Measurements from ENCODE around the gene FHOD1.

FHOD1 gene

GRCh38 chr16:67188798-67189197, 58.5 kb downstream of the FHOD1 start:
- no peak for DNase-seq

- DNase-seq, result no peak
Observed at GRCh38 chr16:67188323-67188722, 59.0 kb downstream of the FHOD1 start.

- no peak for DNase-seq
Observed at GRCh38 chr16:67187175-67187890, 59.9 kb downstream of the FHOD1 start.

DNA sequence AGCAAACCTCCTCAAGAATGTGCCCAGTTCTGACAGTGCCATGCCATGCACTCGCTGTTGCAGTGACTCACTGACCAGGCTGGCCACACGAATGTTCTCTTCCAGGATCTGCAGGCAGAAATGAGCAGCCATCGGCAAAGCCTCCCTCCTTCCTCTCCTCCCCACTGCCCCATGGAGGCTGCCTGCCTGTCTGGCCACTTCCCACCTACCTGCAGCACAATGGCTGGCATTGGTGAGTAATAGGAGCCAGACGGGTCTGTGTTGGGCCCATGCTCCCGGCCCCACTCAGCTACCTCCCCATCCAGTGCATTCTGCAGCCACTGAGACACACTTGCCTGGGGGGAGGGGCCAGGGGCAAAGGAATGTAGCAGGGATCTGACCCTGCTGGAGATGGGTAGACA, 60.7 kb downstream of the FHOD1 start:
- DNase-seq, result no peak

GRCh38 chr16:67185651-67186134, 61.6 kb downstream of the FHOD1 start:
- DNase-seq, result no peak

- DNase-seq, result peak; percentile 59 to 73
Observed at GRCh38 chr16:67184995-67185650, 62.2 kb downstream of the FHOD1 start.

- DNase-seq, result peak; percentile 23 to 49
Observed at GRCh38 chr16:67184453-67184994, 62.8 kb downstream of the FHOD1 start.

DNA sequence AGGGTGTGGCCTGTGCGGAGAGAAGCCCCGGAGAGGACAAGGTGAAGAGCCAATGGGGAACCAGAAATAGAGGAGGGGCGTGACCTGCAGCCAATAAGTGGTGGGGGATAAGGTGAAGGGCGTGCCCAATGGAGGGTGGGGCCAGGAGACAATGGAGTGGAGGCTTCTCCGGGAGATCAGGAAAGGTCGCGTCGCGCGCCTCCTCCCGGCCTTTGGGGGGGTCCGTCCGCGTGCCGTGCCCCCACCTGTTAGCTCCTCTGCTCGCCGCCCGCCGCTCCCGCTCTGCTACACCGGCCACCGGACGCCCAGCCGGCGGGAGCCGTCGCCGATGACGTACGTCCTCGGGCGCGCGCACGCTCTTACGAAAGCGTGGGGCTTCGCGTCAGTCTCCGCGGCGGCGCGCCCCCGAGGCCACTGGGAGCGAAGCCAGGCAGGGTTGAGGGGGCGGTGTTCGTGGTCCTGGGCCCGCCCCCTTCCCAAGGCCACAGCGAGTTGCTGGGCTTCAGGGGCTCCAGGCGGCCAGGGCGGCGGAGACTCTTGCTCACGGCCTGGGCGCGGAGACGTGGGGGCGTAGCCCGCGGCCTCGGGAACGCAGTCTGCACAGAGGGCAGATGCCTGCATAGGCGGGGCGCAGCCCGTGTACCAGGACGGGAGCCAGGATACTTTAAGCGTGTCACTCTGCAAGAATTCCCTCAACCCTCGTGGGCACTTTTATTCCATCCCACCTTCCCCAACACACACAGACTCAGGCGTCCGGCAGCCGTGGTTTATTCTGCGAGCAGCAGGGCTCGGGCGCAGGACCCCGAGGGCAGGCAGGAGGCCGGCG, 63.4 kb downstream of the FHOD1 start, which contains the start of gene MATCAP1:
TSS of gene MATCAP1 (minus strand) at position 337 of the 826 bp plus-strand sequence. CDS start 3,353 bp downstream, outside the sequence.
- DNase-seq, result peak; percentile 92 to 95

DNA sequence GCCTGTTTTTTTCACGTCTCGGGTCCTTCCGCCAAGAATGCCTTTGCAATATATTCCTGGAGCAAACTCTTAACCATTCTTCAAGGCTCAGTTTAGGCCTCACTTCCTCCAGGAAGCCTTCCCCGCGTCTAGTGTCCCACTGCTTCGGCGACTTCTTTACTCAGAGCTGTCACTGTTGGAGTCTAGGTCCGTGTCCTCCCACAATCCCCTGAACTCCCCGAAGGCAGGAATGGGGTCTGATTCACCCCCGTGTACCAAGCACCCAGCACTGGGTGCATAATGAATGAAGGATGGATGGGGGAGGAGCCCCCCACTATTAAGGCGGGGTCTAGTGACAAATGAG, 64.0 kb downstream of the FHOD1 start:
- no peak for DNase-seq

- DNase-seq, result no peak
Observed at GRCh38 chr16:67182288-67182687, 65.0 kb downstream of the FHOD1 start.

DNA sequence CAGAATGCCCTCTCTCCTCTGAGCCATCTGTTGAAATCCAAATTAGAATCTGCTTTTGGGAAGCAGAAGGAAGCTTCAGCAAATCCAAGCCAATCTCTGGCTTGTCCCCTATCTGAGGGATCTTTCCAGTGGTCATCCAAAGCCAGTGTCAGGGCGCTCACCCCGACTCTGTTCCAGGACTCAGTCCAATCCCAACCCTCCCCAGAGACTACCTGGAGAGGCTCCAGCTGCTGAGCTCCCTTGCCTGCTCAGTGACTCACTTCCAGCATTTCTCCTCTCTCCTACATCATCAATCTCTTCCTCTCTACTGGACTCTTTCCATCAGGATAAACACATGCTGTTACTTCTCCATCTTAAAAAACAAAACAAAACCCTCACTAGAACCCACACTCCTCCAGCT, 65.9 kb downstream of the FHOD1 start:
- DNase-seq, result no peak

DNA sequence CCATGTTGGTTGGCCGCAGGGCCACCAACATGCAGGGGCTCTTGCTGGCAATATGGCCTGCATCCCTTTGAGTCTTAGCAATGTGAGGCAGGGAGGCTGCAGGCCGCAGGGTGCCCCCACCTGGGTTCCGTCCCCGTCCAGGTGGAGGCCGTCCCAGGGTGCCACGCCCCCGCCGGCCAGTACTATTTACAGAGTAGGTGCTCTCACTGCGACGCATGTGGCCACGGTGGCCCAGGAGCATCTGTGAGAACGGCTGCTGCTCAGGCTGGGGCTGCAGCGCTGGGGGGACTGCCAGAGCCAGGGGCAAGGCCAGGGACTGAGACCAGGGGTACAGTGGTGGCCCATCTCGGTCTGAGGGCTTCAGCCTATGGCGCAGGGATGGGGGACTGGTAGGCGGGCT, 67.1 kb downstream of the FHOD1 start:
- DNase-seq, result no peak

- DNase-seq, result peak in 1 of 2 experiments; percentile 25
Observed at GRCh38 chr16:67179421-67180080, 67.7 kb downstream of the FHOD1 start.

Data from NCI-H2081 (cell line).